ENCODE data around the gene UBR2. TPM values are rescaled to one million over a fixed set of nuclear protein-coding genes. Genes with fewer than 3 reads are reported as not detected.

The UBR2 gene
- total and polyA plus RNA-seq, 9 of the 15 experiments (the other 6 are each of a cell fraction or from before 2014, with no cell fraction given) = 9.1 to 38.9 (median 23.4) TPM

GRCh38 chr6:42742116-42742894 lies 178.5 kb downstream of the UBR2 start:
- Histone ChIP-seq H3K4me3 (no peak overlapping the region), H3K9me1 (ENCODE audit: control insufficient read depth, insufficient read depth, low read length) (no peaks in the 10 kb centered on the region), H3K36me3 (ENCODE audit: control insufficient read depth, insufficient read depth, low read length) (peaks cover 7% of the 10 kb centered on the region; the same call in 2 of the 3 replicates), H3K79me2 (ENCODE audit: control insufficient read depth, insufficient read depth, low read length) (peaks cover 30% of the 10 kb centered on the region), H3K4me2 (ENCODE audit: insufficient read depth, low read length) (no peak overlapping the region), H3K9me3 (replicated peaks; ENCODE audit: control insufficient read depth, insufficient read depth, low read depth, low read length) (no peaks in the 10 kb centered on the region), H3K4me1 (replicated peaks in 1 of 2; ENCODE audit: control insufficient read depth in 2 of 2, insufficient read depth in 2 of 2, low read length in 2 of 2) (peaks cover 2 to 23% of the 10 kb centered on the region in 2 experiments; a peak in 3 of 5 replicates), H3K9ac (ENCODE audit: insufficient read depth in 1 of 2, low read depth in 2 of 2, low read length in 2 of 2) (no peak overlapping the region), H3K27ac (ENCODE audit: extremely low read depth, low read depth, low read length) (no peak overlapping the region), H2AFZ (ENCODE audit: low read depth, low read length) (no peak overlapping the region), H3K27me3 (ENCODE audit: control insufficient read depth in 2 of 2, insufficient read depth in 2 of 2, low read length in 2 of 2) (no peaks in the 10 kb centered on the region), H4K20me1 (replicated peaks; ENCODE audit: control insufficient read depth, insufficient read depth, low read length) (peaks cover 6% of the 10 kb centered on the region)
- DNase-seq (ENCODE audit: extremely low read depth in 1 of 4, low spot score in 3 of 4) (peak in 1 of 4 experiments; percentile 13), FAIRE-seq (no peak), ATAC-seq (no peak)
- POLR2A ChIA-PET = interaction anchor here (1.7 to 2.8 kb wide), 3 partner anchors 31 to 47 kb away, joined by 4 to 14 read pairs (median 7); no protein-coding TSS in a partner anchor
- intact Hi-C loops (cut with micrococcal nuclease) = no loop called here
- 50% methylated on average over 5 of the region's 5 CpGs for WGBS (ENCODE audit: insufficient coverage, low coverage, missing lambda C conversion rate)
- in situ Hi-C loops (cut with MboI) = no loop called here
- no TSS peak for BruUV-seq (replicated peaks)
- CTCF ChIA-PET (ENCODE audit: low intra/inter-chr PET ratio) = no interaction called here
- TF ChIP-seq ELF2 (CRISPR knock-in tag; IDR thresholded peaks at IDR 0.05) (0 out of 2 replicates have a peak, but pooled peaks have one; percentile 38), ZNF518B (CRISPR knock-in tag; IDR thresholded peaks at IDR 0.05) (no peak), ZNF184 (CRISPR knock-in tag; IDR thresholded peaks at IDR 0.05) (no peak), KDM2B (CRISPR knock-in tag; IDR thresholded peaks at IDR 0.05) (no peak), CEBPG (CRISPR knock-in tag; IDR thresholded peaks at IDR 0.05) (peak; percentile 13; the same call in 1 of the 2 replicates), CEBPG (tag; conservative IDR thresholded peaks at IDR 0.05 in 1 of 2, IDR thresholded peaks at IDR 0.05 in 1 of 2) (peak in 1 of 2 experiments; percentile 77; a peak in 2 of 4 replicates), TBL1XR1 (IDR thresholded peaks at IDR 0.05; ENCODE audit: low read length in 2 of 2) (no peak), PBX2 (CRISPR knock-in tag; IDR thresholded peaks at IDR 0.05; ENCODE audit: low read depth) (0 out of 2 replicates have a peak, but pooled peaks have one; percentile 20), PBX2 (tag; conservative IDR thresholded peaks at IDR 0.05; ENCODE audit: low read depth) (peak; percentile 94), PKNOX1 (IDR thresholded peaks at IDR 0.05) (peak; percentile 89), ZNF584 (CRISPR knock-in tag; IDR thresholded peaks at IDR 0.05; ENCODE audit: low read depth) (peak; percentile 82; the same call in 1 of the 2 replicates), HMBOX1 (IDR thresholded peaks at IDR 0.05) (peak; percentile 31; the same call in 1 of the 2 replicates)
